Iris pigment epithelial cell (primary cell): ENCODE results near the gene MFSD6.
"Not testable (repeated sequence)": the region's sequence is repeated elsewhere in the genome, so short reads cannot be mapped to it uniquely, and the experiment has no call there.

Experiments
- DNase-seq: peaks from one replicate; pipeline ENCODE4 v3.0.0-alpha.2; 2011; ENCODE audit warnings: low read depth

MFSD6 gene

GRCh38 chr2:190407662-190408537 lies at the start of gene MFSD6:
Gene MFSD6 (plus strand): TSS chr2:190408355. CDS start chr2:190436030, 27,675 bp downstream.
- DNase-seq, result no peak

GRCh38 chr2:190358655-190359448 lies 49.3 kb upstream of the MFSD6 start:
- not testable (repeated sequence) for DNase-seq

GRCh38 chr2:190360561-190360960 lies 47.6 kb upstream of the MFSD6 start:
- no peak for DNase-seq

DNA sequence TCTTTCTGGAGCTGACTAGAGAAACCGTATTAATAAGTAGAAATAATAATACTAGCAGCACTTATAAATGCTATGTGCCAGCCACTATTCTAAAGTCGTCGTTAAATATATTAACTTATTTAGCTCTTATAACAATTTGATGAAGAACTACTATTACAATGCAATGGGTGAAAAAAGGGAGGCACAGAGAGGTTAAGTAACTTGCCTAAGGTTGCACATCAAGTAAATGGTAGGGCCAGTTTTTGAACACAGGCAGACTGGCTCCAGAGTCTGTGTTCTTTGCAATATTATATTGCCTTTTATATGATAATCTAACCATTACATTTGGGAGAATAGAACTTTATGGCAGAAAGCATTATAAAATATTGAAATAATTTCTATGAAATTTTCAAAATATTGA lies 47.2 kb upstream of the MFSD6 start:
- DNase-seq, result no peak

- no peak for DNase-seq
These were observed 46.6 kb upstream of the MFSD6 start for GRCh38 chr2:190361572-190361971.

DNA sequence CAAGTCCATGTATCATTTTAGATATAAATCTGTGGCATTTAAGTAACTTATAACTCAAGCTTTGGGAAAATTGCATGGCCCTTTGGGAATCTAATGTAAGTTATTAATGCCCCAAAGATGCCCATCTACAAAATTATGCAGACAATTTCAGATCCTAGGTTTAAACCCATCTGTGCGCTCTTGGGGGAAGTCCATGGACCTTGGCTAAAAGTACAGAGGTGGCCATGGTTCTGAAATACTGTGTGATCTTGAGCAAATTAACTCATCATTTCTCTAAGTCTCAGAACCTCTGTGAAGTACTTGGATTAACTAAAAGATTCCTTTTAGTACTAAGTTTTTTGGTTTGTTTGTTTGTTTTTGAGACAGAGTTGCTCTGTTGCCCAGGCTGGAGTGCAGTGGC lies 45.3 kb upstream of the MFSD6 start:
- no peak for DNase-seq

- DNase-seq, result no peak
These were observed 42.5 kb upstream of the MFSD6 start for GRCh38 chr2:190365499-190366204.

GRCh38 chr2:190366248-190366753 lies 41.9 kb upstream of the MFSD6 start:
- DNase-seq, result no peak

DNA sequence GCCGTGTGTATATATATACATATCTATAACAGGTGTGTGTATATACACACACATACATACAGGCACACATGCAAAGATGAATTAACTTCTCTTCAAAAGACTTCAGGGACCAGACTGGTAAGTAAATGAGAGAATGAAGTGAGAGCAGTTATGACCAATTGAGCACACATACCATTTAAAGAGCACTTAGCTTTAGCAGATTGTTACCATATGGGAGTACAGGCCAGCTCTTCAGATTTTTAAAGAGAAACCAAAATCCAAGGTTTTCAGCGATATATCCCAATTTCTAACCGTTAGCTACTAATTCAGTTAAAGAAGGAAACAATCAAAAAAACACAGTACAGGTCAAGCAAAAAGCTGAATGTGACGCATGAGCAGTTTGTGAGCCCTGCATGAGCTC lies 41.1 kb upstream of the MFSD6 start:
- DNase-seq, result no peak

GRCh38 chr2:190369635-190370034 lies 38.5 kb upstream of the MFSD6 start:
- no peak for DNase-seq

DNA sequence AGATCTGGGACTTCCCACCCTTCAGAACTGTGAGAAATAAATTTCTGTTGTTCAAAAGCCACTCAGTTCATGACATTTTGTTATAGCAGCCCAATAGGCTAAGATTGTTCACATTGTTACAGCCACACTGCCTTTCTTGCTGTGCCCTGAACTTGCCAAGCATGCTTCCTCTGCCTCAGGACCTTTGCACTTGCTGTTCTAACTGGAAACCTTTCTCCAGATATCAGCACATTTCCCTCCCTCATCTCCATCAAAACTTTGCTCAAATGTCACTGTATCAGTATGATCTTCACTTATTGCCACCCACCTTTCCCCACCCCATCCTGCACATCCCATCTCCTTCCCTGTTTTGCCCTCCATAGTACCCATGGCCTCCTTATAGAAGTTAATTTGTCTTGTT lies 32.1 kb upstream of the MFSD6 start:
- no peak for DNase-seq

DNA sequence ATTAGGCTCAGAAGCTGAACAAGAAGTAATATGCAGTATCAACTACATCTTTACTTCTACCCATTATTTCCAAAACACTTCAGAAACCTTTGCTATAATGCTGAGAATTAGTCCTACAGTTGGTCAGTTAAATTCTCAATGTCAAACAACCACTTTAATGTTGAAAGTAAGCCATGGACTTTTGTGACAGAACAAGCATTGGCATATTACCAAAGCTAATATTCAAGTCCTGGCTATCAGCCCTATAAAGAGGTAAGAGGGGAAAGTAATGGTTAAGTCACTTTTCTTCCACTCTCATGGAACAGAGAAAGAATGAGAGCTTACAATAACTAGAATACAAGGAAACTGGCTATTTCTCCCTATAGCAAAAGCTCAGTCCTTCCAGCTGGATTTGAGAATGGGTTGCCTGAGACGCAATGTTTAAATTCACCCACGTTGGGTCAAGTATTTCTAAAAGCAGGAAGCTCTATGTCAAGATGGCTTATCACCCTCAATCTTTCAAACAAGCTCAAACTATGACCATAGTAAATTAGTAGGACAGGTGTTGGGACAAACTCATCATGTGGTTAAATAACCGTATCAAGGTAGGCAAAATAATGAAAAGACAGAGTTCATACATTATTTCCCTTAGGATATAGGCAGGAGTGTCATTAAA lies 31.4 kb upstream of the MFSD6 start:
- no peak for DNase-seq

DNA sequence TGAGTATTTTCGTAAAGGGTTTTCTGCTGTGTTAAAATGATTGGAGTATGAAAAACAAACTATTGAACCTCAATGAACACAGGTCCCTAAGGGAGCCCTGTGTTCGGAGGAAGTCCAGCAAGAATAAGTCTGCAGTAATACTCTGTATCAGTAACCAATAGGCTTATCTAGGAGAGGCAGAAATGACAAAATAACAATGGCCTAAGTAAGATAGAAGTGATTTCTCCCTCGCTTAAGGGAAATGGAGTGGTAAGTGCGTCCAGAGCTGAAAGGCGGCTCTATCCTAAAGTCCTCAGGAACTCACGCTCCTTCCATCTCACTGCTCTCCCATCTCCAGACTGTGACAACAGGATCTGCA lies 29.3 kb upstream of the MFSD6 start:
- no peak for DNase-seq

GRCh38 chr2:190379249-190379964 lies 28.7 kb upstream of the MFSD6 start:
- DNase-seq, result no peak

DNA sequence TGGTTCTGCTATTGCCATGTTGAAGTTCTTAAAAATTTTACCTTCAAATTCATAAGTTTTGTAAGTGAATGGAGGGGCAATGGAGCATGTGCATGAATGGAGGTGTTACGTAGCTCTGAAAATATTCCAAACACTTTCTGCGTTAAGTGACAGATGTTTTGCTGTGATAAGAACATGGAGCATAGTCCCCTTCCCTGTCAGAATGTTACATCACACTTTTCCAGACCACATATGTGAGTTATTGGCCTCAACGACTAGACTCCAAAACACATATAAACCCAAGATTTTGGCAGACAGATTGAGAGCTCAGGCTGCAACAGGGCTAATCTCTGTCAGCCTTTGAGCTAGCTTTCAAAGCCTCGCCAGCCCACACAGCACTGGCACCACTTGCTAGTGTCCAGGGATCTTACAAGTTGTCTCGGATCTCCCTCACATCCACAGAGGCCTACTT lies 27.2 kb upstream of the MFSD6 start:
- DNase-seq, result no peak

DNA sequence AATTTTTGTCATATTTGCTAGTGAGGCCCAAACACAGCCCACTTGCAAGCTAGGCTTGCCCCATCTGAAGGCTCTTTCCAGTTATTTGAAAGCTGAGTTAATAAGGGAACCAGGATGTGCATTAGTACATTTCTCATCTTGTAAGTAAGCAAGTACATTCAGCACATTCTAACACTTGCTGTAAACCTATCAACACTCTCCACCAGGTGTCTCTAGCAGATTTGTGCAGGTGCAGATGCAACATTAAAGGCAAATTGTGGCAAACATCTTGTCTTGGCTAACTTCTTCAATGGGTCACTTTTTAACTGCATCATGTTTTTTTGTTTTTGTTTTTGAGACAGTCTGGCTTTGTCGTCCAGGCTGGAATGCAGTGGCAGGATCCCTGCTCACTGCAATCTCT lies 25.3 kb upstream of the MFSD6 start:
- DNase-seq, result peak; percentile 55

- no peak for DNase-seq
These were observed 20.7 kb upstream of the MFSD6 start for GRCh38 chr2:190387422-190387821.

DNA sequence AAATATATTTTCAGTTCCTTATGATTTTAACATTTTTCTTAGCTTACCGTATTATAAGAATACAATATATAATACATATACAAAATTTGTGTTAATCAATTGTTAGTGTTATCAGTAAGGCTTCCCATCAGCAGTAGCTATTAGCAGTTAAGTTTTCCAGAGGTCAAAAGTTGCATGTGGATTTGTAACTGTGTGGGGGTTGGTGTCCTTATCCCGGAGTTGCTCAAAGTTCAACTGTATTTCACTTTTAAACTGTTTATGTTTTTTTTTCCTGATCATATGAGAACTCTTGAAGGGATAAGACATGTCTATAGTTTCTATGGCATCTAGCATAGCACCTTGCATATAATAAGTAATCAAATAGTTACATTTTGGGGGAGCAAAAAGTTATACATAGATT lies 11.9 kb upstream of the MFSD6 start:
- DNase-seq, result no peak

DNA sequence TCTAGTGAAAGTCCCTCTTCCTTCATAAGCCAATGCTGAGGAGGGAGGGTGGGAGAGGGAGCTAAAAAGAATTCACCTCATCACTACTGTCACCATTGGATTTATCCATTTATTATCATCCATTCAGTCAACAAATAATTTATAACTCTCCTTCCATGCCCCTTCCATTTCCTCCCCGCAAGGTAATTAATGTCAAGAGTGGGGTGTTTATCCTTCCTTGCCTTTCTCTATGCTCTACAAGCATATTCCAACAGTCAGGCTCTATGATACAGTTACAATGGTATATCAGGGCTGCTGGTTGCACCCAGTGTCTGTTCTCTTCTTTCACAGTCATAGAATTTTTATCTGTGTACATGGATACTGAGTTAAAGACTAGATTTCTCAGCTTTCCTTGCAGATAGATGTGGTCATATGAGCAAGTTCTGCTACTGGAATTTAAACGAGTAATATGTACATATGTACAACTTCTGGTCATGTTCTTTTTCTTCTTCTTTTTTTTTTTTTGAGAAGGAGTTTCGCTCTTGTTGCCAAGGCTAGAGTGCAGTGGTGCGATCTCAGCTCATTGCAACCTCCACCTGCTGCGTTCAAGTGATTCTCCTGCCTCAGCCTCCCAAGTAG lies 5.1 kb upstream of the MFSD6 start:
- no peak for DNase-seq

- peak; percentile 65 for DNase-seq
These were observed 3.7 kb upstream of the MFSD6 start for GRCh38 chr2:190404487-190404886.

GRCh38 chr2:190405070-190405469 lies 3.1 kb upstream of the MFSD6 start:
- peak; percentile 10 for DNase-seq
